ENCODE results near the gene STARD3. TPM values are rescaled to one million over a fixed set of nuclear protein-coding genes. Genes with fewer than 3 reads are reported as not detected.

The STARD3 gene
- total and polyA plus RNA-seq, 2 donors from 2014 or later, result 32.1 to 47.6 TPM

Other genes with a start within 250 kb of the STARD3 start
- gene FBXL20, start 235.5 kb upstream of the STARD3 start, total RNA-seq, result 16.1 TPM
- 3.2 TPM for gene FBXL20, start 235.5 kb upstream of the STARD3 start, polyA plus RNA-seq (ENCODE audit: insufficient read depth, low read depth, low replicate concordance)
- gene MED1, start 185.9 kb upstream of the STARD3 start, total RNA-seq, result 34.6 TPM
- 7.1 TPM for gene MED1, start 185.9 kb upstream of the STARD3 start, polyA plus RNA-seq (ENCODE audit: insufficient read depth, low read depth, low replicate concordance)
- gene CDK12, start 175.7 kb upstream of the STARD3 start, total RNA-seq, result 55.3 TPM
- gene CDK12, start 175.7 kb upstream of the STARD3 start, polyA plus RNA-seq (ENCODE audit: insufficient read depth, low read depth, low replicate concordance), result 5.6 TPM
- not detected for gene NEUROD2, start 29.2 kb upstream of the STARD3 start, total RNA-seq
- gene NEUROD2, start 29.2 kb upstream of the STARD3 start, polyA plus RNA-seq (ENCODE audit: insufficient read depth, low read depth, low replicate concordance), result not detected
- gene PPP1R1B, start 10.2 kb upstream of the STARD3 start, total RNA-seq, result 31.1 TPM
- gene PPP1R1B, start 10.2 kb upstream of the STARD3 start, polyA plus RNA-seq (ENCODE audit: insufficient read depth, low read depth, low replicate concordance), result 22.9 TPM
- 1.5 TPM for gene TCAP, start 28.2 kb downstream of the STARD3 start, total RNA-seq
- gene TCAP, start 28.2 kb downstream of the STARD3 start, polyA plus RNA-seq (ENCODE audit: insufficient read depth, low read depth, low replicate concordance), result 1.7 TPM
- 8.2 TPM for gene PNMT, start 31.3 kb downstream of the STARD3 start, total RNA-seq
- gene PNMT, start 31.3 kb downstream of the STARD3 start, polyA plus RNA-seq (ENCODE audit: insufficient read depth, low read depth, low replicate concordance), result 2.0 TPM
- 48.5 TPM for gene PGAP3, start 50.9 kb downstream of the STARD3 start, total RNA-seq
- gene PGAP3, start 50.9 kb downstream of the STARD3 start, polyA plus RNA-seq (ENCODE audit: insufficient read depth, low read depth, low replicate concordance), result 33.8 TPM
- gene ERBB2, start 62.9 kb downstream of the STARD3 start, total RNA-seq, result 186 TPM
- gene ERBB2, start 62.9 kb downstream of the STARD3 start, polyA plus RNA-seq (ENCODE audit: insufficient read depth, low read depth, low replicate concordance), result 76.5 TPM
- gene MIEN1, start 93.4 kb downstream of the STARD3 start, total RNA-seq, result 51.6 TPM
- 186 TPM for gene MIEN1, start 93.4 kb downstream of the STARD3 start, polyA plus RNA-seq (ENCODE audit: insufficient read depth, low read depth, low replicate concordance)
- gene GRB7, start 100.8 kb downstream of the STARD3 start, total RNA-seq, result 72.5 TPM
- 20.9 TPM for gene GRB7, start 100.8 kb downstream of the STARD3 start, polyA plus RNA-seq (ENCODE audit: insufficient read depth, low read depth, low replicate concordance)
- gene IKZF3, start 227.2 kb downstream of the STARD3 start, total RNA-seq, result 10.2 TPM
- 0.09 TPM for gene IKZF3, start 227.2 kb downstream of the STARD3 start, polyA plus RNA-seq (ENCODE audit: insufficient read depth, low read depth, low replicate concordance)
- not detected for gene ZPBP2, start 231.1 kb downstream of the STARD3 start, total RNA-seq
- not detected for gene ZPBP2, start 231.1 kb downstream of the STARD3 start, polyA plus RNA-seq (ENCODE audit: insufficient read depth, low read depth, low replicate concordance)

Measured in kidney (tissue), 2 donors.